HepG2 (cell line): ENCODE data around the gene KANSL1. TPM values are rescaled to one million over a fixed set of nuclear protein-coding genes. Genes with fewer than 3 reads are reported as not detected.

Experiments
- CENPT ChIP-seq: sonication (generic); formaldehyde crosslinking; IDR thresholded peaks from 2 replicates; pipeline ENCODE4 v1.8.0; 2022; ENCODE audit warnings: low read depth, mild to moderate bottlenecking, moderate library complexity, missing genetic modification reagents
- DPF2 ChIP-seq: sonication (generic); formaldehyde crosslinking; IDR thresholded peaks from 2 replicates; pipeline ENCODE4 v1.4.0; 2020; ENCODE audit warnings: mild to moderate bottlenecking, low read depth, missing genetic modification reagents, borderline replicate concordance
- EP300 ChIP-seq, 3 experiments: sonication (generic) in 1 of 3; formaldehyde crosslinking in 1 of 3; IDR thresholded peaks; 2 replicates each; pipeline versions ENCODE4 v1.5.1 to v1.6.1; 2011 to 2020; ENCODE audit warnings: low read depth in 2 of 3, low read length in 2 of 3, borderline replicate concordance in 1 of 3, improper control_type of control experiment in 1 of 3, mild to moderate bottlenecking in 1 of 3, missing genetic modification reagents in 1 of 3, moderate library complexity in 1 of 3
- GTF2F1 ChIP-seq: fragments of 150-350 bp; IDR thresholded peaks from 2 replicates; pipeline ENCODE4 v1.6.1; 2014; ENCODE audit warnings: low read length
- IKZF1 ChIP-seq: fragments of 450-650 bp; IDR thresholded peaks from 2 replicates; pipeline ENCODE4 v1.7.1; 2016
- KLF9 ChIP-seq: IDR thresholded peaks from 2 replicates; pipeline ENCODE4 v1.6.1; 2016; ENCODE audit warnings: low read depth
- NCOA1 ChIP-seq: sonication (generic); formaldehyde crosslinking; IDR thresholded peaks from 2 replicates; pipeline ENCODE4 v1.9.0; 2021; ENCODE audit warnings: missing genetic modification reagents
- PHB2 ChIP-seq: fragments of 450-650 bp; IDR thresholded peaks from 2 replicates; pipeline ENCODE4 v1.6.1; 2018; ENCODE audit not compliant: partially characterized antibody
- SOX13 ChIP-seq, 3 experiments: fragments of 450-650 bp in 1 of 3; sonication (generic) in 1 of 3; formaldehyde crosslinking in 1 of 3; IDR thresholded peaks in 2 of 3; conservative IDR thresholded peaks in 1 of 3; 2 replicates each; pipeline versions ENCODE4 v1.5.0 to v1.6.1; 2016 to 2020; ENCODE audit warnings: antibody characterized with exemption in 1 of 3, mild to moderate bottlenecking in 1 of 3, missing compliant biosample characterization in 1 of 3, missing genetic modification reagents in 1 of 3, moderate library complexity in 1 of 3
- XRCC5 ChIP-seq: fragments of 200-400 bp; formaldehyde crosslinking; optimal IDR thresholded peaks from 2 replicates; pipeline ENCODE3; 2017; ENCODE audit warnings: mild to moderate bottlenecking, low read length
- ZBTB43 ChIP-seq: sonication (generic); formaldehyde crosslinking; conservative IDR thresholded peaks from 2 replicates; pipeline ENCODE4 v1.4.0; 2020; ENCODE audit warnings: missing genetic modification reagents
- ZNF224 ChIP-seq: sonication (generic); formaldehyde crosslinking; IDR thresholded peaks from 2 replicates; pipeline ENCODE4 v1.5.0; 2020; ENCODE audit warnings: mild to moderate bottlenecking, missing genetic modification reagents
- ZNF292 ChIP-seq: sonication (generic); formaldehyde crosslinking; IDR thresholded peaks from 2 replicates; pipeline ENCODE4 v1.8.1; 2022; ENCODE audit warnings: mild to moderate bottlenecking, low read depth, missing genetic modification reagents, borderline replicate concordance
- ZNF468 ChIP-seq: sonication (generic); formaldehyde crosslinking; IDR thresholded peaks from 2 replicates; pipeline ENCODE4 v1.8.0; 2022; ENCODE audit warnings: mild to moderate bottlenecking, moderate library complexity, missing genetic modification reagents
- ZNF512B ChIP-seq: sonication (generic); formaldehyde crosslinking; IDR thresholded peaks from 2 replicates; pipeline ENCODE4 v1.5.1; 2020; ENCODE audit warnings: missing genetic modification reagents, mild to moderate bottlenecking, borderline replicate concordance
- ZNF543 ChIP-seq: sonication (generic); formaldehyde crosslinking; IDR thresholded peaks from 2 replicates; pipeline ENCODE4 v1.4.0; 2020; ENCODE audit warnings: mild to moderate bottlenecking, missing genetic modification reagents
- ZNF546 ChIP-seq: sonication (generic); formaldehyde crosslinking; conservative IDR thresholded peaks from 2 replicates; pipeline ENCODE4 v1.8.1; 2023; ENCODE audit warnings: mild to moderate bottlenecking, missing genetic modification reagents
- ZNF556 ChIP-seq: sonication (generic); formaldehyde crosslinking; IDR thresholded peaks from 2 replicates; pipeline ENCODE4 v1.4.0; 2020; ENCODE audit warnings: mild to moderate bottlenecking, missing genetic modification reagents, borderline replicate concordance
- ZNF589 ChIP-seq: sonication (generic); formaldehyde crosslinking; conservative IDR thresholded peaks from 2 replicates; pipeline ENCODE4 v1.8.0; 2022; ENCODE audit warnings: mild to moderate bottlenecking, moderate library complexity, missing genetic modification reagents
- ZNF772 ChIP-seq: sonication (generic); formaldehyde crosslinking; IDR thresholded peaks from 2 replicates; pipeline ENCODE4 v1.5.0; 2020; ENCODE audit warnings: mild to moderate bottlenecking, missing genetic modification reagents
- ZNF83 ChIP-seq: sonication (generic); formaldehyde crosslinking; IDR thresholded peaks from 2 replicates; pipeline ENCODE4 v1.4.0; 2020; ENCODE audit warnings: missing genetic modification reagents, mild to moderate bottlenecking, borderline replicate concordance
- ZNF878 ChIP-seq: sonication (generic); formaldehyde crosslinking; IDR thresholded peaks from 2 replicates; pipeline ENCODE4 v1.8.1; 2023; ENCODE audit warnings: mild to moderate bottlenecking, missing genetic modification reagents, moderate library complexity
- polyA plus RNA-seq, 8 experiments: library from polyadenylated mRNA; depleted of rRNA in 3 of 8; stranded (reverse) in 7 of 8; unstranded in 1 of 8; fragments of >200 nt; fragmentation: Illumina TruSeq in 4 of 8; extraction: Trizol in 4 of 8; gene quantifications; 2 replicates each; pipeline versions ENCODE4 v1.2.1 to v1.2.3, GENCODE V29; 2011 to 2016; ENCODE audit warnings: low read depth in 4 of 8, missing spikeins in 1 of 8, mixed read lengths in 1 of 8; ENCODE audit not compliant: insufficient read depth in 1 of 8
- total RNA-seq, 5 experiments: library from RNA; depleted of rRNA; stranded (reverse); fragments of >200 nt; fragmentation: Illumina TruSeq; extraction: Trizol; gene quantifications; 2 replicates each; pipeline ENCODE4 v1.2.3, GENCODE V29; 2016; ENCODE audit warnings: low read depth in 1 of 5
- TF ChIP-seq, protein P1 (sequence below): sonication (generic); formaldehyde crosslinking; IDR thresholded peaks from 2 replicates; pipeline ENCODE4 v1.5.0; 2020; ENCODE audit warnings: missing genetic modification reagents
- TF ChIP-seq, protein P2 (sequence below): sonication (generic); formaldehyde crosslinking; IDR thresholded peaks from 2 replicates; pipeline ENCODE4 v1.8.0; 2022; ENCODE audit warnings: missing genetic modification reagents, mild to moderate bottlenecking, borderline replicate concordance

KANSL1 gene
- total and polyA plus RNA-seq, 2 of the 13 experiments (the other 11 are each of a cell fraction or from before 2014, with no cell fraction given), result 24.0 to 59.6 TPM

DNA sequence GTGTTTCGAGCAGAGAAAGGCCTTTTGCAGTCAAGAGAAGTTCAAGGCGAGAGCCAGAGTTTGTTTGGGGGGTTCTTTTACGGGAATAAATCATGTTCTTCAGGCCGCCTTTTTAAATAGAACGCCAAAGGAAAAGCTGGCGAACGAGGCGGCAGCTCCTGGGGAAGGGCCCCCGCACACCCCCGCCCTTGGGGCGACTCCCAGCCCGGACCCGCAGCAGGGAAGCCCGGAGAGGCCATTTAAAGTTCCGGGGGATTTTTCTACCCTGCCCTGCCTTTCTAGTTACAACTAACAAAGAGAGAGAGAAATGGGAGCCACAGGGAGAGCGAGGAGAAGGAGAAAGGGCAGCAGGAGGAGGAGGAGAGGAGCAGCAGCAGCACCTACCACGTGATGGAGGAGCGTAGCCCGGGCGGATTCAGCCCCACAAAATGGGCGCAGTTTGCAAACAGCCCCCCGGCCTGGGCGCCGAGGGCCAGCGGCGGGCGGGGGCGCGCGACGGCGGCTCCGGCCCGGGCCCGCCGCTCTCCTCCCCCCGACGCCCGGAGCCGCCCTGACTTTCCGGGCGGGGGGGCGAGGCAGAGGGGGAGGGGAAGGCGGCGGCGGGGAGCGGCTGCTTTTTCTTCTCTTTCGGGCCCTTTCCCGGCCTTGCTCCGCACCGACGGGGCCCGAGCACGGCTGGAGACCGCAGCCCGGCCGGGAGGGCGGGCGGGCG lies 634 bp downstream of the KANSL1 start (continued):
- TF ChIP-seq SOX13 (IDR thresholded peaks at IDR 0.05), result no peak
- peak in 1 of 2 experiments; percentile 9; a peak in 1 of 4 replicates for TF ChIP-seq SOX13 (CRISPR knock-in tag; conservative IDR thresholded peaks at IDR 0.05 in 1 of 2, IDR thresholded peaks at IDR 0.05 in 1 of 2)
- TF ChIP-seq ZNF556 (CRISPR knock-in tag), result no peak
- no peak for TF ChIP-seq EP300 (IDR thresholded peaks at IDR 0.05; ENCODE audit: low read depth in 2 of 2, low read length in 2 of 2)
- no peak for TF ChIP-seq EP300 (CRISPR knock-in tag; IDR thresholded peaks at IDR 0.05; ENCODE audit: borderline replicate concordance)
- TF ChIP-seq ZNF589 (CRISPR knock-in tag), result no peak
- TF ChIP-seq ZNF772 (CRISPR knock-in tag), result no peak
- no peak for TF ChIP-seq KLF9 (CRISPR knock-in tag)
- no peak for TF ChIP-seq ZNF546
- TF ChIP-seq, protein P1, sequence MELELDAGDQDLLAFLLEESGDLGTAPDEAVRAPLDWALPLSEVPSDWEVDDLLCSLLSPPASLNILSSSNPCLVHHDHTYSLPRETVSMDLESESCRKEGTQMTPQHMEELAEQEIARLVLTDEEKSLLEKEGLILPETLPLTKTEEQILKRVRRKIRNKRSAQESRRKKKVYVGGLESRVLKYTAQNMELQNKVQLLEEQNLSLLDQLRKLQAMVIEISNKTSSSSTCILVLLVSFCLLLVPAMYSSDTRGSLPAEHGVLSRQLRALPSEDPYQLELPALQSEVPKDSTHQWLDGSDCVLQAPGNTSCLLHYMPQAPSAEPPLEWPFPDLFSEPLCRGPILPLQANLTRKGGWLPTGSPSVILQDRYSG (CRISPR knock-in tag), result no peak
- no peak for TF ChIP-seq ZNF224 (CRISPR knock-in tag)
- no peak for TF ChIP-seq NCOA1 (CRISPR knock-in tag)
- TF ChIP-seq, protein P2, sequence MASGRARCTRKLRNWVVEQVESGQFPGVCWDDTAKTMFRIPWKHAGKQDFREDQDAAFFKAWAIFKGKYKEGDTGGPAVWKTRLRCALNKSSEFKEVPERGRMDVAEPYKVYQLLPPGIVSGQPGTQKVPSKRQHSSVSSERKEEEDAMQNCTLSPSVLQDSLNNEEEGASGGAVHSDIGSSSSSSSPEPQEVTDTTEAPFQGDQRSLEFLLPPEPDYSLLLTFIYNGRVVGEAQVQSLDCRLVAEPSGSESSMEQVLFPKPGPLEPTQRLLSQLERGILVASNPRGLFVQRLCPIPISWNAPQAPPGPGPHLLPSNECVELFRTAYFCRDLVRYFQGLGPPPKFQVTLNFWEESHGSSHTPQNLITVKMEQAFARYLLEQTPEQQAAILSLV (CRISPR knock-in tag), result no peak
- no peak for TF ChIP-seq DPF2
- TF ChIP-seq IKZF1, result no peak
- TF ChIP-seq ZNF83 (CRISPR knock-in tag), result no peak
- 0 out of 2 replicates have a peak, but pooled peaks have one; percentile 16 for TF ChIP-seq ZNF292 (CRISPR knock-in tag)
- no peak for TF ChIP-seq CENPT (CRISPR knock-in tag)
- no peak for TF ChIP-seq ZNF512B (CRISPR knock-in tag)
- no peak for TF ChIP-seq XRCC5
- no peak for TF ChIP-seq ZNF543 (CRISPR knock-in tag)
- TF ChIP-seq PHB2, result no peak
- no peak for TF ChIP-seq GTF2F1
- TF ChIP-seq ZNF878 (CRISPR knock-in tag), result no peak
- TF ChIP-seq ZBTB43 (CRISPR knock-in tag), result no peak
- TF ChIP-seq ZNF468 (CRISPR knock-in tag), result no peak
